Urinary bladder (tissue), 4 donors: Measurements from ENCODE around the gene LRTM1. TPM values are rescaled to one million over a fixed set of nuclear protein-coding genes. Genes with fewer than 3 reads are reported as not detected.

Source experiments
- DNase-seq: peaks from one replicate; pipeline ENCODE4 v3.0.0-alpha.2; 2015; ENCODE audit errors: extremely low spot score
- H3K27ac ChIP-seq: one replicate; pipeline ENCODE4 v1.5.1; 2013; ENCODE audit warnings: low read depth, mild to moderate bottlenecking, moderate library complexity
- H3K36me3 ChIP-seq: one replicate; pipeline ENCODE4 v1.6.1; 2013; ENCODE audit warnings: mild to moderate bottlenecking, moderate library complexity; ENCODE audit not compliant: insufficient read depth
- H3K4me1 ChIP-seq: one replicate; pipeline ENCODE4 v1.6.1; 2013; ENCODE audit warnings: mild to moderate bottlenecking, moderate library complexity; ENCODE audit not compliant: insufficient read depth
- H3K4me3 ChIP-seq: one replicate; pipeline ENCODE4 v1.5.1; 2013; ENCODE audit warnings: low read depth, low read length
- WGBS: extraction: QIAGEN DNeasy Blood & Tissue Kit; methylation state at CpG from one replicate; pipeline ENCODE4 v1.1.7; 2013; 5-methylcytosine and 5-hydroxymethylcytosine counted together
- polyA plus RNA-seq: library from polyadenylated mRNA; stranded (reverse); fragments of 200-250 nt; gene quantifications from one replicate; pipeline ENCODE4 v1.2.3, GENCODE V29; 2013
- total RNA-seq: library from RNA; depleted of rRNA; stranded (reverse); fragments of >200 nt; gene quantifications from one replicate; pipeline ENCODE4 v1.2.3, GENCODE V29; 2014
- donor health status: healthy with polysubstance abuse.
- donor health status: healthy.

LRTM1 gene
- total and polyA plus RNA-seq, 2 donors: 13.4 TPM; not detected in 1

DNA sequence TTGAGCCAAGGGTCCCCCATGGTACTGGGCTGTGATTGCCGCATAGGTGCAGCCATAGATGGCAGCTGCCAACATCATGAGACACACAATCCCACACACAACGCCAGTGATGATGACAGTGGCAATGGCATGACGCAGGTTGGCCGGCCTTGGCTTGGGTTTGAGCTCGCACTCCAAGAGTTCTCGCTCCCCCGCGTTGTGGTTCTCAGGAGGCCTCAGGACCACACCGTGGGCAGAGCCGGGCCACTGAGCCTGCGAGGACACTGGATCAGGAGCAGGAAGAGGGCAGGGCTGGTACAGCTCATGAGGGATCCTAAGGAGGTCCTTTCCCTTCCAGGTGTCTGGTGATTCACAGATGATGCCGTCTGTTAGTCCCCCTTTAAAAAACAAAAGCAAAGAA lies 9.3 kb downstream of the LRTM1 start:
- WGBS: 93% methylated on average over 12 of the region's 12 CpGs
- no peaks in the 10 kb centered on the region for H3K36me3 ChIP-seq
- DNase-seq: no peak
- H3K27ac ChIP-seq: no peak overlapping the region
- no peak overlapping the region for H3K4me3 ChIP-seq
- H3K4me1 ChIP-seq: no peaks in the 10 kb centered on the region

DNA sequence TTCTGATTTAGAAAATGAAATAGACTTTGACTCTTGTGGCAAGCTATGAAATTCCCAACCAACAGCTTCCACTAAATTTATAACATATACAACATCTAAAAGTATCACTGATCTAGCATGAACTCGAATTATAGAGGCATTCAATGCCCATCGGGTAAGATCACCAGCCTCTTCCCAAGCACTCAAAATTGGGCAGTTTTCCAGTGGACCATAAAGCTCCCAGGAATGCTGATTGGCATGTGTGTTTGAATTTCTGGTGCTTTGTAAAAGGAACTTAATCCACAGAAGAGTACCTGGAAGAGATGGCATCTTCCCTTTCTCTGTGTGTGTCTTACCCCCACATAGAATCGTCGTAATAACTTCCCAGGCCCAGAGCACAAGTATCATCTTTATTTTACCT lies 10.0 kb downstream of the LRTM1 start:
- Histone ChIP-seq H3K27ac (no peak overlapping the region), H3K36me3 (no peaks in the 10 kb centered on the region), H3K4me1 (no peaks in the 10 kb centered on the region), H3K4me3 (no peak overlapping the region)
- 94% methylated on average over 4 of the region's 4 CpGs for WGBS
- DNase-seq: no peak

DNA sequence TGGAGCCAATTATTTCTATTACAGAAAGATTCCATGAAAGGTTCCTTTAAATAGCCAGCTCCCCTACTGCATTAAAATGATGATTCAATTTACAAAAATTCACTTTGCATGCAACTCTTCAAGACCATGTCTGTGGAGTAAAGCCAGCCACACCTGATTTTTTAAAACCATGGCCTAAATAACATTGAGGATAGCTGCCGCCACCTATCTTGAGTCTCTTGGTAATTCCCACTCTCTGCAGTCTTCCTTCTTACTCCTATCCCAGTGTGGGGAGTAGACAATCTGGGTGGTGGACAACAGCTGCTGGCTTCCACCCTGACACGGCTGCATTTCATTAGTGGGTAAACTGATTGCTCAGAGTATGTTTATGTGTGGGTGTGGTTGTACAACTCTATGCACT lies 10.7 kb downstream of the LRTM1 start:
- H3K36me3 ChIP-seq: no peaks in the 10 kb centered on the region
- H3K4me3 ChIP-seq: no peak overlapping the region
- no peak overlapping the region for H3K27ac ChIP-seq
- H3K4me1 ChIP-seq: no peaks in the 10 kb centered on the region
- 85% methylated on average over 2 of the region's 2 CpGs for WGBS
- no peak for DNase-seq

DNA sequence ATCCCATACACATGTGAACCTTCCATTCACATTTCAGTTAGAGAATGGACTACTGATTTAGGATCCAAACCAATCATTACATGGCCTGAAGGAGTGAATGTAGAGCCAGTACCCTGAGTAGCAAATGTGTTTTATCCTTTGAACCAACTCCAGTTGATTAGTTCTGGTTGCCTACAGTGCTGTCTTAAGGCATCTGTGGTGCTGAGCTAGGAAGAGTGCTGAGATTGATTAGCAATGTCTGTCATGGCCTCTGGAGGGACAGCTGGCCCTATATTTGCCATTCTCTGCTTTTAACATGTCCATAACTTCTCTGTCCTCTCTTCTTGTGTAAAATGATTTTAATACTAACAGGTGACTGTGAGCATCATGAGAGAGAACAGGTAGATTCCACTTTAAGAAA lies 11.1 kb downstream of the LRTM1 start:
- H3K36me3 ChIP-seq: no peaks in the 10 kb centered on the region
- H3K4me1 ChIP-seq: no peaks in the 10 kb centered on the region
- DNase-seq: no peak
- no peak overlapping the region for H3K27ac ChIP-seq
- H3K4me3 ChIP-seq: no peak overlapping the region

DNA sequence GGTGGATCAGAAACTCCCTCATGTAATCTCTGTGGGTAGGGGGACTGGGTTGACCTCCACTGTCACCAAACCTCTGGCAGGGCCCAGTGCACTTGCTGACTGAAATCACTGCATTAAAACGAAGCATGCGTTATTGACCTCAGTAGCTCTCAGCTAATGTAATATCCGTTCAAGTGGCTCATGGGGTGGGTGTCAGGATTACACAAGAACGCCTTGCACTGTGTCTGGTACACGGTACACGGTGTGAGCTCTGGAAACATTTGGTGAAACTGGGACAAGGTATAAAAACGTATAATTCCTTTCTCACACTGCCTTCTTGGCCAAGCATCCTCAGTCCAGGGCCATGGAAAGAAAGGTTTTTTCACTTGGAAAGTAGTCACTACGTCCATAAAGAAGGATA lies 11.9 kb downstream of the LRTM1 start:
- Histone ChIP-seq H3K27ac (no peak overlapping the region), H3K4me1 (no peaks in the 10 kb centered on the region), H3K36me3 (no peaks in the 10 kb centered on the region), H3K4me3 (no peak overlapping the region)
- DNase-seq: no peak
- WGBS: 82% methylated on average over 8 of the region's 8 CpGs

DNA sequence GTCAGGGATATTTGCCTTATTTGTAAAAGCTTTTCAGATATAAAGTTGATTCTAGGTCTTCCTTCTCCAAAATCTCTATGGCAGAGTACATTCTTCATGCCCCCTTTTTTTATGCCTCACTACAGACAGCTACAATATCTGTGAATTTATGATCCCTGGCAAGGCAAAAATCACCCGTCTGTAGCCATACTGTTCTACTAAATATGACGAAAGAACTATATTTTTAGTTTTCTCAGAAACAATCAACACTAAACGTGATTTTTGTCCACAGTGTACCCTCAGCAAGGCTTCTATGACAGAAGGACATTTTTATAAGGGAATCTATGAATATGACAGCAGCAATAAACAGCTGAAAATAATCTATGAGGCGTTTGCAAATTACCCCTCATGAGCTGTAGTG lies 12.7 kb downstream of the LRTM1 start:
- DNase-seq: no peak
- 36% methylated on average over 4 of the region's 4 CpGs for WGBS
- Histone ChIP-seq H3K27ac (no peak overlapping the region), H3K4me1 (no peaks in the 10 kb centered on the region), H3K36me3 (no peaks in the 10 kb centered on the region), H3K4me3 (no peak overlapping the region)

DNA sequence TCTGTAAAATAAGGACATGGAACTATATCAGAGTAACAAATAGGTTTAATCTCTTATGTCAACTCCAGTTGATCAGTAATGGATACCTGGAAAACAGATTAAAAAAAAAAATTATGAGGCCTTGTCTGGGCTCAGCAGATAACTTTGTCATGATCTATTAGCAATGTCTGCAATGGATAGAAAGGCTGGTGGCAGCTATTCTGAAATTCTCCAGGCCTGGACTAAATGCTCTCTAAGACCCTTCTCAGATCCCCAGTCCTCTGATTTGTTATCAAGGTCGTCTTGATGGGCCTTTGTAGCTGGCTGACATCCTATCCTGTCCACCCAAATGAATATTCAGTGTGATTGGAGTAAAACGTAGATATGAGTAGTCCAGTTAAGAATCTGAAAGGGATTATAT lies 13.7 kb downstream of the LRTM1 start:
- Histone ChIP-seq H3K27ac (no peak overlapping the region), H3K4me1 (no peaks in the 10 kb centered on the region), H3K36me3 (no peaks in the 10 kb centered on the region), H3K4me3 (no peak overlapping the region)
- DNase-seq: no peak
- 60% methylated on average over 2 of the region's 2 CpGs for WGBS

DNA sequence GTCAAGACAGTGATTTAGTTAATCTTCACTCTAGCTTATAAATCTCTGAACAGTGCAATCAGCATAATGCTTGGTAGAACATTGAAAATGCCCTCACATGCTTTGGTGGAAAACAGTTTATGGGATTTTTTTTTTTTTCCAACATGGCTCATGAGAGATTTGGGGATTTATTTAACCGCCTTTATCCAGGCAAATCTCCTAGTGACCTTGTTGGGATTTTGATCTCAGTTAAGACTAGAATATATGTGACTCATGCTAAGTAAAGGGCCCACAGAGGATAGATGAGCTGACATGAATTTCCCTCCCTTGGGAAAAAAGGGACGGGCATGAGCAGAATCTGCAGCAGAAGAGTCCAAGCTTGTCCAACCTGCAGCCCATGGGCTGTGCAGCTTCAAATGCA lies 18.7 kb downstream of the LRTM1 start:
- 59% methylated on average over 2 of the region's 2 CpGs for WGBS
- Histone ChIP-seq H3K4me3 (no peak overlapping the region), H3K36me3 (no peaks in the 10 kb centered on the region), H3K27ac (no peak overlapping the region), H3K4me1 (no peaks in the 10 kb centered on the region)
- no peak for DNase-seq

DNA sequence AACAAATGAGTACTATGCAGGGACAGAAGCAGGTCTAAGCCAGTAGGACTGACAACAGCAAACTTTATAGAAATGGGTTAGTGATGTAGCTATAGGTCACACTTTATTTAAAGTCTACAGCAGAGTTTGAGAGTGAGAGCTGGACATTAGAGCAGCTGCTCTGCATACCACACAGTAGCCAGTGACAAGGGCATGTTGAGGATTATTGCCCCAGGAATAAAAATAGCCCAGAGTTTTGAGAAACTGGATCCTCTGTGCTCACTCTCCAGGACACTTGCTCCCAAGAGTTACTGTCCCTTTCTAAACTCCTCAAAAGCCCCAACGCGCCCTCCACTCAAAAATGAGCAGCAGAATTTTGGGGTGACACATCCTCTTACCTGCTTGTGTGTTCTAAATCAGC lies 21.1 kb downstream of the LRTM1 start:
- Histone ChIP-seq H3K4me1 (no peaks in the 10 kb centered on the region), H3K4me3 (no peak overlapping the region), H3K36me3 (no peaks in the 10 kb centered on the region), H3K27ac (no peak overlapping the region)
- no peak for DNase-seq
- WGBS: 91% methylated on average over 2 of the region's 2 CpGs

DNA sequence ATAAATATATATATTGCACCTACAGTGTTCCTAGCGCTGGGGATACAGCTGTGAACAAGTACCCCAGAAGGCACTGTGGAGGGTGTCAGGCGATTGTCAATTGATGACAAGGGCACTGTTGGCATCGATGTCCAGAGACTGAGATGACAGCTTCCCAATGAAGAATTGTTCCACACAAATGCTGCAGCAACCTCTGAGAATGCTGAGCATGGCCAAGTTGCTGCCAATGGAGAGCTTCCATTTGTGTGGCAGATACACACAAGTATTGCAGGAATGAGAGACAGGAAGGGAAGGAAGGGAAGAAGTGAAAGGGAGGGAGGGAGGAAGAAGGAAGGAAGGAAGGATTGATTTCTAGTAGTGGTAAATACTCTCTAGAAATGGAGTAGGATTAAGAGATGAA lies 21.9 kb downstream of the LRTM1 start:
- H3K4me3 ChIP-seq: no peak overlapping the region
- no peaks in the 10 kb centered on the region for H3K4me1 ChIP-seq
- H3K36me3 ChIP-seq: no peaks in the 10 kb centered on the region
- WGBS: 95% methylated on average over 3 of the region's 3 CpGs
- H3K27ac ChIP-seq: no peak overlapping the region
- no peak for DNase-seq

DNA sequence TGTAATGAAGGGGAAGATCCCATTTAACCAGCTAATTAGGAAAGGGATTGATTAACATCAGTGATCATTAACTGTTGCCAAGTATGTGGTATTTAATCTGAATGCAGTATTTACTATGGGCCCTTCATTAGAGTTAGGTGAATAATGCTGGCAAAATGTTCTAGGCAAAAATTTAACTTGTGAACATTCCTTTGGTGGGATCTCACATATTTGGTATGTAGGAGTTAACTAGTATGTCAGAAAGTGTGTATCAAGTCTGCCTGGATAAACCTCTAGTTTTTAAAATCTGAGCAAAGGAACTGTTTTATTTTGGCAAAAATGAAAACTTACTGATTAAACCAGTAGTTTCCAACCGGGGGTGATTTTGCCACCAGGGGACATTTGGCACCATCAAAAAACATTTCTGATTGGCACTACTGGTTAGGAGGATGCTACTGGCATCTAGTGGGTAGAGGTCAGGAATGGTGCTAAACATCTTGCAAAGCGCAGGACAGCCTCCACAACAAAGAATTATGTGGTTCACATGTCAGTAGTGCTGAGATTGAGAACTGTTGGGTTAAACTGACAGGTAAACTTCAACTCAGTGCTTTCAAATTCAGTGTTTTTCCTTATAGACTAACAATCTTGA lies 22.5 kb downstream of the LRTM1 start:
- Histone ChIP-seq H3K4me3 (no peak overlapping the region), H3K27ac (no peak overlapping the region), H3K4me1 (no peaks in the 10 kb centered on the region), H3K36me3 (no peaks in the 10 kb centered on the region)
- no peak for DNase-seq
- WGBS: 92% methylated on average over 2 of the region's 2 CpGs

DNA sequence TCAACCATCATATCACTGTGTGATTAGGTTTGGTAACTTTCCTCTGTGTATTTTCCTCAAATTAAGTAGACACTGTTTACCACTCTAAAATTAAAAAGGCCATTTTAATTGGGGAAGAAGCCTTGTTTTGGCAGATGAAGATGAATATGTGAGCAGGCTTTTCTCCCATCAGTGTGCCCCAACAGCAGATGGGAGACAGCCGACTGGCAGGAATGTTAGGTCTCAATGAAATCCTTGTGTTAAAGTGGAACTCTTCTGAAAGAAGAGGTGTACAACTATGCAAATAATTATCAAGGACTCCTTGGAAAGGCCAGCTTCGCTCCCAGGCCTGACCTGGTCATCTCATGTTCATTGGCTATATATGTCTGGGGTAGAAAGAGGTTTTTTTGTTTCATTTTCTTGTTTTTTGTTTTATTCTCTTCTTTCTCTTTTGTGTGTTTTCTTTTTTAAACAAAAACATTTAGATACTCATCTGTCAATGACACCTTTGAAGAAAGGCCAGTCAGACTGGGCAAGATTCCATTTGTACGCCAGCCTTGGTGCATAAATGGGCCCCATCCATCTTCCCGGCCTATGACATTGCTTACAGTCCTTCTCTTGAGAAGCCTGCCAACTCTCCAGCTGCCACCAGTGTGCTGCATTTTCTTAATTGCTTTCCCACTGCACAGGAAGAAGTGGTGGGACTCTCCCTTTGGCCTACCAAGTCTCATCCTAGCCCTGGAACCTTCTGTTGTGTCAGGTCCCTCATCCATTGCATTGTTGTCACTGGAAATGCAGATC lies 25.8 kb downstream of the LRTM1 start:
- DNase-seq: no peak
- Histone ChIP-seq H3K4me3 (no peak overlapping the region), H3K27ac (no peak overlapping the region), H3K36me3 (no peaks in the 10 kb centered on the region), H3K4me1 (no peaks in the 10 kb centered on the region)
- 91% methylated on average over 4 of the region's 4 CpGs for WGBS

DNA sequence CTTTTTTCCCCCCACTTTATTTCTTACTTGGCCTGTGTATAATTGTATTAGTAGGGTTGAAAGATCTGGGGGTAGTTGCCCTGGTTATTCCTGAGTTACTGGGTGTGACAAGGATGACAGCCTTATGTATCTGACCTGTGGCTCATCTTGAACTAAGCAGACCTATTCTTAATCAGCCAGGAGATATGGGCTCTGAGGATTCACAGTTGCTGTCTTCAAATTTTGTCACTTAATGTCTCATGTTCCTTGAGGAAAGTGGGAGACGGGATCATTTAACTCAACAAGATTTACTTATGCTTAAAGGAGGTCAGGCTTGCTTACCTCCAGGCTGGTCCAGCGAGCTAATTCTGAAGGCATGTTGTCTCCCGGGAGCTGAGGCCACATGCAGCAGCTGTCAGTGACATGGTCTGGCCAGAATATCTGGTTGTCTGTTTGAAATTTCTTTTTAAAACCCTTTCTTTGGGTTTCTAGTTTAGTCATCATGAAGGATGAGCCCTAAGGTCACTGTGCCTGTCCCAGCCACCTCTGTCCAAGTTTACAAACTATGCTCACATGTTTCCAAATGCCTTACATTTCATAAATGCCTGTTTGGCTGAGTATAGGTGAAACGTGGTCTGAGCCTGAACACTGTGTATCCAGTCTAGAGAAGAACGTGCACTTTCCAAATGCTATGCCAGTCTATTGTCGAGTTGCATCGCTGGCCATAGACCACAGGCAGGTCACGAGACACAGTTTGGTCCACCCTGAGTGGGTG lies 26.8 kb downstream of the LRTM1 start:
- no peaks in the 10 kb centered on the region for H3K4me1 ChIP-seq
- DNase-seq: no peak
- no peaks in the 10 kb centered on the region for H3K36me3 ChIP-seq
- WGBS: 67% methylated on average over 8 of the region's 8 CpGs
- no peak overlapping the region for H3K4me3 ChIP-seq
- no peak overlapping the region for H3K27ac ChIP-seq

DNA sequence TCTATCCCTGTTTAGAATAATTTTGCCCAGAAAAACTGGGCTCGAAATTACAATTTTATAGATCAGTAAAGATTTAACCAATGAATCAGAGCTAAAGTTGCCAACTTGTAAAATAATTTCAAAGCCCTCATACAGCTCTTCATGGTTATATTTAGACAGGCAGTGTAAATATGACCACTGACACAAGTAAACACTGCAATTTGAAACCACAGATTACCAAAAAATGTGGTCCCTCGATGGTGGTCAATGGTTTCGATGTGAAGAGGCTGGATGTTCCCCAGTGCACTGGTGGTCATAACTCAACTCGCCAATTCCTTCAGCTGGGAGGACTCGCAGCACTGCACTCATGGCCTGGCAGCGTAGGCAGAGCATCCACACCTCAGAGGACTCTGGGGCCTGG lies 28.6 kb downstream of the LRTM1 start:
- Histone ChIP-seq H3K4me1 (no peaks in the 10 kb centered on the region), H3K27ac (no peak overlapping the region), H3K4me3 (no peak overlapping the region), H3K36me3 (no peaks in the 10 kb centered on the region)
- no peak for DNase-seq
- WGBS: 65% methylated on average over 6 of the region's 6 CpGs
